GM19372 (cell line): ENCODE data around the gene FLYWCH1.

ENCODE experiments used
- ATAC-seq: cut with Tn5 transposase; IDR thresholded peaks from one replicate; pipeline ENCODE4 v1.9.1; 2021; ENCODE audit warnings: mild to moderate bottlenecking, low read depth, moderate library complexity; ENCODE audit not compliant: unreplicated experiment

FLYWCH1 gene

GRCh38 chr16:2966808-2967191 is 55.1 kb downstream of the FLYWCH1 start:
- ATAC-seq, result no peak

GRCh38 chr16:2967211-2967631 is 55.5 kb downstream of the FLYWCH1 start:
- ATAC-seq, result no peak

GRCh38 chr16:2967721-2968161 is 56.0 kb downstream of the FLYWCH1 start:
- no peak for ATAC-seq

- no peak for ATAC-seq
These were observed 56.6 kb downstream of the FLYWCH1 start for GRCh38 chr16:2968368-2968737.

GRCh38 chr16:2968738-2969544 is 57.2 kb downstream of the FLYWCH1 start, which contains the start of gene PAQR4:
Gene PAQR4, plus strand, starts transcription at chr16:2969348. Its CDS starts 327 bp downstream, at chr16:2969675.
- ATAC-seq, result peak; percentile 69

GRCh38 chr16:2969545-2970521 is 58.1 kb downstream of the FLYWCH1 start:
- ATAC-seq, result peak; percentile 34

GRCh38 chr16:2970563-2970962 is 58.8 kb downstream of the FLYWCH1 start:
- ATAC-seq, result no peak

GRCh38 chr16:2971134-2971984 is 59.6 kb downstream of the FLYWCH1 start:
- ATAC-seq, result no peak

- ATAC-seq, result no peak
These were observed 60.5 kb downstream of the FLYWCH1 start for GRCh38 chr16:2971985-2972784.

- ATAC-seq, result no peak
These were observed 61.4 kb downstream of the FLYWCH1 start for GRCh38 chr16:2973093-2973492.

- no peak for ATAC-seq
These were observed 62.0 kb downstream of the FLYWCH1 start for GRCh38 chr16:2973605-2974318.

- no peak for ATAC-seq
These were observed 62.8 kb downstream of the FLYWCH1 start for GRCh38 chr16:2974319-2975056.

- no peak for ATAC-seq
These were observed 63.5 kb downstream of the FLYWCH1 start for GRCh38 chr16:2975161-2975795.

- ATAC-seq, result no peak
These were observed 64.5 kb downstream of the FLYWCH1 start for GRCh38 chr16:2976201-2976600.

GRCh38 chr16:2976673-2977072 is 64.9 kb downstream of the FLYWCH1 start:
- ATAC-seq, result no peak

- no peak for ATAC-seq
These were observed 65.7 kb downstream of the FLYWCH1 start for GRCh38 chr16:2977440-2977839.

- no peak for ATAC-seq
These were observed 68.0 kb downstream of the FLYWCH1 start for GRCh38 chr16:2979669-2980226.
